Measurements from ENCODE around the gene ABTB1. TPM values are rescaled to one million over a fixed set of nuclear protein-coding genes. Genes with fewer than 3 reads are reported as not detected.

Gene ABTB1
- total RNA-seq, 4 donors from 2014 or later = 25.3 to 50.3 (median 35.8) TPM

GRCh38 chr3:127698286-127698685 lies 25.5 kb downstream of the ABTB1 start:
- H3K4me3 ChIP-seq = no peak overlapping the region

GRCh38 chr3:127698691-127699415 lies 26.1 kb downstream of the ABTB1 start:
- no peak for TF ChIP-seq POLR2A (IDR thresholded peaks at IDR 0.05)
- no peak for TF ChIP-seq CTCF (IDR thresholded peaks at IDR 0.05)
- no peak for TF ChIP-seq EP300 (IDR thresholded peaks at IDR 0.05)
- TF ChIP-seq POLR2AphosphoS5 (IDR thresholded peaks at IDR 0.05) = no peak
- Histone ChIP-seq H3K27ac (peak overlapping the region; percentile 67 to 96 (median 92)), H3K4me1 (peaks cover 10 to 74% (median 48%) of the 10 kb centered on the region in 3 donors), H3K9me3 (no peaks in the 10 kb centered on the region), H3K27me3 (no peaks in the 10 kb centered on the region), H3K4me3 (no peak overlapping the region), H3K36me3 (peaks cover 0 to 9% of the 10 kb centered on the region in 2 donors)
- ATAC-seq = no peak
- WGBS, 2 donors (ENCODE audit: low coverage in 1 of 2) = 61% methylated on average over 4 to 5 of the region's 6 CpGs

More at GRCh38 chr3:127698286-127698685, 25.5 kb downstream of the ABTB1 start:
- peaks cover 0 to 15% of the 10 kb centered on the region in 2 donors for H3K36me3 ChIP-seq
- peak overlapping the region; percentile 67 to 96 (median 92) for H3K27ac ChIP-seq
- no peaks in the 10 kb centered on the region for H3K9me3 ChIP-seq
- 18 to 46% methylated on average over 2 of the region's 3 CpGs for WGBS, 2 donors (ENCODE audit: low coverage in 1 of 2)
- H3K27me3 ChIP-seq = no peaks in the 10 kb centered on the region
- no peak for ATAC-seq
- TF ChIP-seq EP300 (IDR thresholded peaks at IDR 0.05) = no peak
- TF ChIP-seq POLR2AphosphoS5 (IDR thresholded peaks at IDR 0.05) = no peak
- no peak for TF ChIP-seq POLR2A (IDR thresholded peaks at IDR 0.05)
- no peak for TF ChIP-seq CTCF (IDR thresholded peaks at IDR 0.05)
- H3K4me1 ChIP-seq = peaks cover 10 to 74% (median 48%) of the 10 kb centered on the region in 3 donors

GRCh38 chr3:127699416-127700300 lies 26.9 kb downstream of the ABTB1 start:
- ATAC-seq = no peak
- no peaks in the 10 kb centered on the region for H3K9me3 ChIP-seq
- H3K4me3 ChIP-seq = no peak overlapping the region
- peak overlapping the region in 3 of 4 donors; percentile 90 to 96 (median 94) for H3K27ac ChIP-seq
- H3K36me3 ChIP-seq = peaks cover 0 to 5% of the 10 kb centered on the region in 2 donors
- H3K27me3 ChIP-seq = no peaks in the 10 kb centered on the region
- TF ChIP-seq POLR2A (IDR thresholded peaks at IDR 0.05) (no peak), CTCF (IDR thresholded peaks at IDR 0.05) (no peak), EP300 (IDR thresholded peaks at IDR 0.05) (no peak), POLR2AphosphoS5 (IDR thresholded peaks at IDR 0.05) (peak; percentile 22)
- 59 to 66% methylated on average over 5 to 7 of the region's 9 CpGs for WGBS, 2 donors (ENCODE audit: low coverage in 1 of 2)
- peaks cover 10 to 74% (median 48%) of the 10 kb centered on the region in 3 donors for H3K4me1 ChIP-seq

GRCh38 chr3:127700406-127700805 lies 27.7 kb downstream of the ABTB1 start:
- H3K9me3 ChIP-seq = no peaks in the 10 kb centered on the region
- no peak for ATAC-seq
- peaks cover 0 to 9% of the 10 kb centered on the region in 2 donors for H3K36me3 ChIP-seq
- H3K4me1 ChIP-seq = peaks cover 10 to 74% (median 48%) of the 10 kb centered on the region in 3 donors
- WGBS, 2 donors (ENCODE audit: low coverage in 1 of 2) = 40 to 81% methylated on average over 2 to 5 of the region's 5 CpGs
- H3K27ac ChIP-seq = peak overlapping the region in 3 of 4 donors; percentile 56 to 94 (median 90)
- TF ChIP-seq CTCF (IDR thresholded peaks at IDR 0.05) (no peak), POLR2A (IDR thresholded peaks at IDR 0.05) (no peak), POLR2AphosphoS5 (IDR thresholded peaks at IDR 0.05) (no peak), EP300 (IDR thresholded peaks at IDR 0.05) (no peak)
- no peaks in the 10 kb centered on the region for H3K27me3 ChIP-seq
- no peak overlapping the region for H3K4me3 ChIP-seq

All from gastroesophageal sphincter (tissue), 4 donors.